Measurements from ENCODE around the gene TMEM218.

TMEM218 gene

DNA sequence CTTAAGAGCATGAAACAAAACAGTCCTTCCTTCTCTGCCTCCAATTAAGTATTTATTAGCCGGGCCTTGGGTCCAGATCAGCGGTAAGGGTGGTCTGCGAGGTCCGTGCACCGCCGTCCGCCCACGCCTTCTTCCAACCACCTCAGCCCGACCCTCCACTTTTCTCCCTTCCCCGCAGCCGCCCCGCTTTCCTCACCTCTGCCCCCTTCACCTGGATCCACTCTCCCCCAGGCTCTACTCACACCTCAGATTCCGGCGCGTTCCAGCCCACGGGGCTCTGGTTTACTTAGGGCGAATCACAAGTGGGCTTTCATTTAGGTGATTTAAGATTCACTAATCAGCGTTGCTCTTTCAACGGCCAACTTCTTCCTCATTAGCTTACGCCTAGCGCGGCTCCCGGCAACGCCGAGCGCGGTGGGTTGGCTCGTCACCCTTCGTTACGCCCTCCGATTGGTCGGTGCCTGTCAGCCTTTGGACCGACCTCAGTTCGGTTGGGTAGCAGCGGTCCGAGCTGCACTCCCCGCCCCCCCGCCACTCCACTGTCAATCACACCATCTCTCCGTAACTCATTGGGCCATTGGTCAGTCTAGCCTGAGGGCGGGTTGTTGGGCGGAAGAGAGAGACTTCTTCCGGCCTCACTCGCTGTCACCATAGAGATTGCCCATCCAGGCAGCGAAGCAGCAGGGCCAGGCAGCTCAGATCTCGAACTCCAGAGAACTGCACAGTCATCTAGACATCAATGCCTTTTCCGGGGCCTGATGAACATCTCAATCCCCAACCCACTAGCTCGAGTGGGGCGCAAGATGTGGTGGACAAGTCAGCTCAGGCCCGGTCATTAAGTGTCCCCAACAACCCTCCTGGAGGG is at the start of gene TMEM218:
TMEM218 (minus strand) TSS at position 284 of the 865 bp plus-strand sequence. CDS start 9,385 bp downstream, outside the sequence.
- peak; percentile 98 for DNase-seq (ENCODE audit: low read depth)
- TF ChIP-seq, protein P1, sequence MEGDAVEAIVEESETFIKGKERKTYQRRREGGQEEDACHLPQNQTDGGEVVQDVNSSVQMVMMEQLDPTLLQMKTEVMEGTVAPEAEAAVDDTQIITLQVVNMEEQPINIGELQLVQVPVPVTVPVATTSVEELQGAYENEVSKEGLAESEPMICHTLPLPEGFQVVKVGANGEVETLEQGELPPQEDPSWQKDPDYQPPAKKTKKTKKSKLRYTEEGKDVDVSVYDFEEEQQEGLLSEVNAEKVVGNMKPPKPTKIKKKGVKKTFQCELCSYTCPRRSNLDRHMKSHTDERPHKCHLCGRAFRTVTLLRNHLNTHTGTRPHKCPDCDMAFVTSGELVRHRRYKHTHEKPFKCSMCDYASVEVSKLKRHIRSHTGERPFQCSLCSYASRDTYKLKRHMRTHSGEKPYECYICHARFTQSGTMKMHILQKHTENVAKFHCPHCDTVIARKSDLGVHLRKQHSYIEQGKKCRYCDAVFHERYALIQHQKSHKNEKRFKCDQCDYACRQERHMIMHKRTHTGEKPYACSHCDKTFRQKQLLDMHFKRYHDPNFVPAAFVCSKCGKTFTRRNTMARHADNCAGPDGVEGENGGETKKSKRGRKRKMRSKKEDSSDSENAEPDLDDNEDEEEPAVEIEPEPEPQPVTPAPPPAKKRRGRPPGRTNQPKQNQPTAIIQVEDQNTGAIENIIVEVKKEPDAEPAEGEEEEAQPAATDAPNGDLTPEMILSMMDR (conservative IDR thresholded peaks at IDR 0.05; ENCODE audit: low read depth, low read length), result no peak
- peak within 1 kb of the TSS; percentile 94 for H3K4me3 ChIP-seq (ENCODE audit: low read length)

DNA sequence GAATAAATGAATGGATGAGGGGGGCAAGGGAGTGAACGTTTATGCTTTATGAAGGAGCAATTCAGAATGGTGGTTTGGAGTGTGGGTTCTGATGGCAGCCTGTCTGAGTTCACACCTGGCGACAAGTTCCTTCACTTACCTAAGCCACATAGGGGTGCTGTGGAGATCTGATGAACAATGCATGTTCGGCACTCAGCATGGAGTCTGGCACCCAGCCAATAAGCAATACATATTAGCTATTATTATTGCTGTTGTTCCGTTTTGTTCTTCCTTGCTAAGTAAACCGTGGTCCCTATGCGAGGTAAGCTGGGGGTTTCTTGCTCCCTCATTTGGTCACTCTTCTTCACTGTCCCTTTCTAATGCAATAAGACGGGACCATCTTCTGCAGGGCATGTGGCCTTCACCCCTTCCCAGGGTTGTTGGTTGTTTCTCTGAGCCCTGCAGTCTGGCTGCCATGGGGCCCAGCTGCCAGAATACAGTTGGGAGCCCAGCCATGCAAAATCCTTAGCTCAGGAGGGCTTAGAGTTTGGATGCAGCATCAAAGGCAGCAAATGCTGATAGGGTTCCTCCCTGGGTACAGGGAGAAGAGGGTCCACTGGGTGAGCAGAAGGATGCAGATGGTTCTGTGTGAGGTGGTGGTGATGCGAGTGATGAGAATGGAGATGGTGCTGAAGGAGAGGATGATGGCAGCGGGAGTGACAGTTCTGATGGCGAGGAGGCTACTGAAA is 46.7 kb upstream of the TMEM218 start:
- H3K4me3 ChIP-seq (ENCODE audit: low read length), result no peak overlapping the region
- TF ChIP-seq, protein P1 (conservative IDR thresholded peaks at IDR 0.05; ENCODE audit: low read depth, low read length), result no peak
- DNase-seq (ENCODE audit: low read depth), result no peak

DNA sequence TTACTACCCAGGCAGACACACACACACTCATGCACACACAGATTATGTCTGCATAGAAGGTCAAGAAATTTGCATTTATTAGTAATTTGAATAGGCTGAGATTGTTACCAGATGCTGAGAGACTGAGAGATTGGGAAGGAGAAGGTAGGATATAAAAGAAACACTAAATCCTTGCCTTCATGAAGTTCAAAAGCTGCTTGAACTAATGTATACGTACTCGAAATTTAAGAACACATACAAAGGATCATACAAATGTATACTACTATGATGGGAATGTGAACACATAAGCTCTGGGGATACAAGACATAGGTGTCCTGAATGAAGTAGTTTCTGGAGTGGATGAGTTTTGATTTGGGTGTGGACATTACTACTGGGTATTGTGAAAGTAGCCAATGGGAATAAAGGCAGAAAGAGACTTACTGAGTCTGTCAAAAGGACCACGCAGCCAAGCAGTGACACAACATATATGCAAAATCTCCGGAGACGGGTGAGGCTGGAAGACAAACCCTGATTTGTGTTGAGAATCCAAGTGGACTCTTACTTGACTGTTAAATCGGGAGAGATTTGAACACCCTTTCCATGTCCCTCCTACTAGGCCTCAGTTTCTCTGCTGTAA is 45.8 kb upstream of the TMEM218 start:
- no peak overlapping the region for H3K4me3 ChIP-seq (ENCODE audit: low read length)
- TF ChIP-seq, protein P1 (conservative IDR thresholded peaks at IDR 0.05; ENCODE audit: low read depth, low read length), result no peak
- no peak for DNase-seq (ENCODE audit: low read depth)

DNA sequence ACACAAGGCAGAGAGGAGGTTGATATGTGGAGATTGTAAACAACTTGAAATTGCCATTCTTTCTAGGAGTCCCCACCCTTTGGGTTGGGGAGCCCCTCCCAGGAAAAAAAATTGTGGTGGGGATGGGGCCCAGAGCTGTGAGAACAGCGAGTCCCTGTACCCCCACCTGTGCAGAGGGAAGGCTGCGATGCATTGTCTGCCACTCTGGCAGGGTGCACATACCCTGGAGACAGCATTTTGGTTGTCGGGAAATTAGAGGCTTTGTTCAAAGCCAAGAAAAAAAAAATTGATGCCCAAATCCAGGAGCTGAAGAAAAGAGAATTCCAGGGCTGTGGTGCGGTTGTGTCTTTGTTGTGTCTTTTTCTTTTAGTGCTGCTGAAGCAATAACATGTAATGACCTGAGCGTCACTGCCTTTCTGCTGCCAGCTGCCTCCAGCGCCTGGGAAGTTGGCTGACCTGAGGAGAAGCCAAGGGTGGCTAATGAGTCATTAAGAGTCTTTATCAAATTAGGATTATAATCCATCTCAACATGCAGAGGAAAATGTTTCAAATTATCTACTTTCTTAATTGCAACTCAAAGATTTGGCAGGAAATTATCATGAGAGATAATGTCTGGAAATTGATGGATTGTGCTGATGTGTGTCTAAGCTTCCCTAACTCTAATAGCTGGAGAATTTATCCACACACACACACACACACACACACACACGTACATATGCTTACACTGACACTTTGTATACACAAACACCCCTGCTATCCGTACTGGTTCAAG is 45.1 kb upstream of the TMEM218 start:
- H3K4me3 ChIP-seq (ENCODE audit: low read length), result no peak overlapping the region
- TF ChIP-seq, protein P1 (conservative IDR thresholded peaks at IDR 0.05; ENCODE audit: low read depth, low read length), result no peak
- DNase-seq (ENCODE audit: low read depth), result no peak

DNA sequence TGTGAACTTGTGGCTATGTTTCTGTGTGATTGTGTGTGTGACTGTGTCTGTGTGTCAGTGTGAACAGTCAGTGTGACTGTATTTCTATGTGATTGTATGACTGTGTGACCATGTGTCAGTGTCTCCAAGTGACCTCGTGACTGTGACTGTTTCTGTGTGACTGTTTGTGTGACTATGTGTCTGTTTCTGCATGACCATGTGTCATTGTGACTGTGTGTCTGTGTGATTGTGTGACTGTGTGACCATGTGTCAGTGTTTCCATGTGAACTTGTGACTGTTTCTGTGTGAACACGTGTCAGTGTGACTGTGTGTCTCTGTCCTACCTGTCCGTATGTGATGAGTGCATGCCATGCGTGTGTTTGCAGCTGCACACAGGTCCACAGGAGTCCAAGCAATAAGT is 44.3 kb upstream of the TMEM218 start:
- no peak overlapping the region for H3K4me3 ChIP-seq (ENCODE audit: low read length)
- DNase-seq (ENCODE audit: low read depth), result no peak
- TF ChIP-seq, protein P1 (conservative IDR thresholded peaks at IDR 0.05; ENCODE audit: low read depth, low read length), result no peak

DNA sequence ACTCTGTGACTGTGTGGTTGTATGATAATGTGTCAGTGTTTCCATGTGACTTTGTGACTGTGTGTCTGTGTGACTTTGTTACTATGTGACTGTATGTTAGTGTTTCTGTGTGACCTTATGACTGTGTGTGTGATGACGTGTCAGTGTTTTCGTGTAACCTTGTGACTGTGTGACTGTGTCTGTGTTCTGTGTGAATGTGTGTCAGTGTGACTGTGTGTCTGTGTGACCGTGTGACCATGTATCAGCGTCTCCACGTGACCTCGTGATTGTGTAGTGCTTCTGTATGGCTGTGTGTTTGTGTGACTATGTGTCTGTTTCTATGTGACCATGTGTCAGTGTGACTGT is 43.6 kb upstream of the TMEM218 start:
- TF ChIP-seq, protein P1 (conservative IDR thresholded peaks at IDR 0.05; ENCODE audit: low read depth, low read length), result no peak
- no peak for DNase-seq (ENCODE audit: low read depth)
- H3K4me3 ChIP-seq (ENCODE audit: low read length), result no peak overlapping the region
